Heart left ventricle (tissue), 16 donors: ENCODE measurements around the gene NIPAL4. TPM values are rescaled to one million over a fixed set of nuclear protein-coding genes. Genes with fewer than 3 reads are reported as not detected.
A peak's percentile ranks its signal among the peaks of the same experiment; 100 is the strongest.

Experiments used
- ATAC-seq, 4 donors: fragments of 200-7000 bp; cut with Tn5 transposase; one replicate each; pipeline ENCODE4 v1.9.1; 2020 to 2022; ENCODE audit warnings: moderate library complexity in 4 of 4, mild to moderate bottlenecking in 3 of 4, moderate number of reproducible peaks in 1 of 4
- DNase-seq, 5 donors: peaks; one replicate each; pipeline ENCODE4 v3.0.0-alpha.2; 2020
- H3K27ac ChIP-seq, 12 donors: fragments of 200-600 bp; sonication (generic) in 4 of 12; one replicate each; pipeline versions ENCODE4 v1.5.0 to v1.8.0; 2016 to 2022; ENCODE audit warnings: mild to moderate bottlenecking in 2 of 12
- H3K27me3 ChIP-seq, 9 donors: fragments of 200-600 bp; sonication (generic) in 2 of 9; one replicate each; pipeline versions ENCODE4 v1.5.1 to v1.8.0; 2016 to 2022; ENCODE audit warnings: mild to moderate bottlenecking in 3 of 9
- H3K36me3 ChIP-seq, 9 donors: fragments of 200-600 bp; sonication (generic) in 2 of 9; one replicate each; pipeline versions ENCODE4 v1.5.0 to v1.8.0; 2018 to 2022; ENCODE audit warnings: mild to moderate bottlenecking in 2 of 9
- H3K4me1 ChIP-seq, 12 donors: fragments of 200-600 bp; sonication (generic) in 4 of 12; one replicate each; pipeline versions ENCODE4 v1.5.0 to v1.8.0; 2016 to 2022; ENCODE audit warnings: mild to moderate bottlenecking in 3 of 12
- H3K4me3 ChIP-seq, 12 donors: fragments of 200-600 bp; sonication (generic) in 4 of 12; one replicate each; pipeline versions ENCODE4 v1.5.0 to v1.8.0; 2017 to 2022; ENCODE audit warnings: mild to moderate bottlenecking in 9 of 12, moderate library complexity in 4 of 12
- H3K9me3 ChIP-seq, 12 donors: fragments of 200-600 bp; sonication (generic) in 4 of 12; one replicate each; pipeline versions ENCODE4 v1.5.0 to v1.8.0; 2016 to 2022; ENCODE audit warnings: mild to moderate bottlenecking in 1 of 12
- POLR2A ChIP-seq, 2 donors: fragments of 450-650 bp; IDR thresholded peaks; one replicate each; pipeline ENCODE4 v1.6.1; 2017; ENCODE audit warnings: antibody characterized with exemption in 2 of 2, mild to moderate bottlenecking in 2 of 2, moderate library complexity in 2 of 2
- WGBS, 4 donors: extraction: QIAGEN DNeasy Blood & Tissue Kit in 2 of 4; methylation state at CpG; one replicate each; pipeline versions ENCODE4 v1.1.5 to v1.1.7; 2013 to 2018; 5-methylcytosine and 5-hydroxymethylcytosine counted together
- intact Hi-C, 10 donors: fragments of 100-400 bp; cut with DNase I; formaldehyde crosslinking; loops; one replicate each; pipeline versions ENCODE4 v1.11.1 to v1.14.2; 2022
- polyA plus RNA-seq, 2 donors: library from polyadenylated mRNA; stranded (reverse); fragments of 200-250 nt; gene quantifications; one replicate each; pipeline ENCODE4 v1.2.3, GENCODE V29; 2013
- total RNA-seq, 9 donors: library from RNA; depleted of rRNA in 2 of 9; stranded (reverse); fragments of >200 nt in 2 of 9; fragmentation: NEBNext Ultra II Directional in 3 of 9; extraction: Animal tissue kit (Norgen Biotek cat#: 25700) in 3 of 9; gene quantifications; one replicate each; pipeline versions ENCODE4 v1.1.0 to v1.2.4, GENCODE V29; 2016 to 2023
- TF ChIP-seq, protein P1 (sequence below), 12 donors: fragments of 200-600 bp; sonication (generic) in 4 of 12; IDR thresholded peaks; one replicate each; pipeline versions ENCODE4 v1.5.0 to v1.8.0; 2018 to 2022; ENCODE audit warnings: antibody characterized with exemption in 12 of 12, mild to moderate bottlenecking in 5 of 12
- donor health status: ischemic (EF 13 %, LVEDD 7.1; RV severe dilation, severe dysfunction).
- donor health status: healthy with polysubstance abuse.
- donor health status: DM: no; HTN: yes; CAD: no.
- donor health status: DM: no; HTN: no; CAD: no.
- donor health status: ischemic (EF 25% LVEDD 6.9; RV normal size, moderate dysfunction).
- donor health status: ischemic (EF 25% LVEDD 5.7; RV mildly dilated, moderate dysfunction).
- donor health status: healthy.
- donor health status: DM: yes; HTN: yes; CAD: no.
- donor health status: ischemic (EF 35%, LVEDD 5.7; RV mildly dilated, moderate dysfunction).
- donor health status: nonischemic (EF 11% LVEDD 7.7; RV severe dilation, severe dysfunction).
- donor health status: DM: yes; HTN: yes; CAD: no.
- donor health status: PGD.
- donor health status: ischemic (EF 29% LVEDD 5.4; RV normal size, mild dysfunction).
- donor health status: nonischemic (EF 23%, LVEDD 6.1; RV moderate dilation, normal function).

The NIPAL4 gene
- total and polyA plus RNA-seq, 11 donors: 0.07 to 0.68 (median 0.22) TPM; not detected in 7

DNA sequence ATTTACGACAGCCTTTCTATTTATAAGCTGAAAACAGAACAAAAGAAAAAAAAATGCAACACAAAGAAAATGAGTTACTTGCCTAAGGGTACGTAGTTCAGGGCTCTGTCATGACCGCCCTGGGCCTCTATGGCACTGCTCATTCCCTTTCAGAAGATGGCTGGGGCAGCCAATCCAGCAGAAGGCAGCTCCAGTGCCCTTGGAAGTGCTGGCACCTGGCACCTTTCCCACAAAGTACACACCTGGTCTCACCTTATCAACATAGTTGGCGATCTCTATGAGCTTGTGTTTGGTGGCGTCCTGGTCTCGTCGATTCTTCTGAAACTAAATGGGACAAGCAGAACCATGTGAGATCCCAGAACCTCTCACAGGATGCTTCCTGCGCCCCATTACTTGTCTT, 53.2 kb downstream of the NIPAL4 start:
- H3K36me3 ChIP-seq: peaks cover 0 to 69% (median 32%) of the 10 kb centered on the region in 9 donors
- intact Hi-C loops: loop anchor here in 8 of 10 donors (2.0 to 10.0 kb wide), 6 partner anchors 49 to 62 kb away; partner anchors contain the start of gene ADAM19 (in 2 of the 8)
- 94 to 96% (median 95%) methylated on average over 8 of the region's 8 CpGs for WGBS, 4 donors
- ATAC-seq: no peak
- DNase-seq: no peak
- TF ChIP-seq, protein P1, sequence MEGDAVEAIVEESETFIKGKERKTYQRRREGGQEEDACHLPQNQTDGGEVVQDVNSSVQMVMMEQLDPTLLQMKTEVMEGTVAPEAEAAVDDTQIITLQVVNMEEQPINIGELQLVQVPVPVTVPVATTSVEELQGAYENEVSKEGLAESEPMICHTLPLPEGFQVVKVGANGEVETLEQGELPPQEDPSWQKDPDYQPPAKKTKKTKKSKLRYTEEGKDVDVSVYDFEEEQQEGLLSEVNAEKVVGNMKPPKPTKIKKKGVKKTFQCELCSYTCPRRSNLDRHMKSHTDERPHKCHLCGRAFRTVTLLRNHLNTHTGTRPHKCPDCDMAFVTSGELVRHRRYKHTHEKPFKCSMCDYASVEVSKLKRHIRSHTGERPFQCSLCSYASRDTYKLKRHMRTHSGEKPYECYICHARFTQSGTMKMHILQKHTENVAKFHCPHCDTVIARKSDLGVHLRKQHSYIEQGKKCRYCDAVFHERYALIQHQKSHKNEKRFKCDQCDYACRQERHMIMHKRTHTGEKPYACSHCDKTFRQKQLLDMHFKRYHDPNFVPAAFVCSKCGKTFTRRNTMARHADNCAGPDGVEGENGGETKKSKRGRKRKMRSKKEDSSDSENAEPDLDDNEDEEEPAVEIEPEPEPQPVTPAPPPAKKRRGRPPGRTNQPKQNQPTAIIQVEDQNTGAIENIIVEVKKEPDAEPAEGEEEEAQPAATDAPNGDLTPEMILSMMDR (IDR thresholded peaks at IDR 0.05): no peak
- TF ChIP-seq POLR2A (IDR thresholded peaks at IDR 0.05): no peak
- H3K27ac ChIP-seq: peak overlapping the region in 1 of 12 donors; percentile 49
- H3K4me3 ChIP-seq: no peak overlapping the region
- peaks cover 0 to 51% (median 35%) of the 10 kb centered on the region in 12 donors for H3K4me1 ChIP-seq
- H3K9me3 ChIP-seq: no peaks in the 10 kb centered on the region
- H3K27me3 ChIP-seq: no peaks in the 10 kb centered on the region

DNA sequence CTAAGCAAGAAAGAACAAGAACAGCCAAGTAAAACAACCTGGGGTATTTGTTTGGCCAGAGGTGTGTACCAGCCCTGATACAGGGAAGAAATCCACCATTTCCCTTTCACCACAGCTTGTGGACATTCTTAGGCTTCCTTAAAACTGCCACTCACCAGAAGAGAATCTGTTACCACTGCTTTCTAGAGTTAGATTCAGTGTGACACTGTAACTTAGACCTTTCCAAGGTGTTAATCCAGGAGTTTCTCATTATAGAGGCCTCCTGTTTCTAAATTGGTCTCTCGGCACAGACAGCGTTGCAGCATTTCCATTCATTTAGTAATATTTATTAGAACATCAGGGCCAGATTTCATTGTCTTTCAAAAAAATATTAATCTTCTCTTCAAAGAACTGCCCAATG, 55.0 kb downstream of the NIPAL4 start:
- Histone ChIP-seq H3K36me3 (peaks cover 0 to 69% (median 37%) of the 10 kb centered on the region in 9 donors), H3K4me3 (no peak overlapping the region), H3K9me3 (no peaks in the 10 kb centered on the region), H3K27ac (peak overlapping the region in 2 of 12 donors; percentile 3 to 72), H3K27me3 (no peaks in the 10 kb centered on the region), H3K4me1 (peaks cover 0 to 51% (median 35%) of the 10 kb centered on the region in 12 donors)
- 91 to 96% (median 94%) methylated on average over 2 of the region's 2 CpGs for WGBS, 4 donors
- intact Hi-C loops: loop anchor here in 7 of 10 donors (5.0 to 10.0 kb wide), 5 partner anchors 47 to 62 kb away; partner anchors contain the start of gene ADAM19 (in 2 of the 7)
- DNase-seq (no peak), ATAC-seq (no peak)
- no peak for TF ChIP-seq POLR2A (IDR thresholded peaks at IDR 0.05)
- TF ChIP-seq, protein P1 (IDR thresholded peaks at IDR 0.05): no peak

GRCh38 chr5:157516006-157516405, 56.0 kb downstream of the NIPAL4 start:
- Histone ChIP-seq H3K27ac (peak overlapping the region in 10 of 12 donors; percentile 4 to 81 (median 66)), H3K36me3 (peaks cover 0 to 61% (median 37%) of the 10 kb centered on the region in 9 donors), H3K4me1 (peaks cover 0 to 53% (median 35%) of the 10 kb centered on the region in 12 donors), H3K4me3 (no peak overlapping the region), H3K27me3 (no peaks in the 10 kb centered on the region), H3K9me3 (no peaks in the 10 kb centered on the region)
- intact Hi-C loops: loop anchor here in 2 of 10 donors (5.0 to 10.0 kb wide), 2 partner anchors 59 to 61 kb away; partner anchors contain the start of gene ADAM19 (in 2 of the 2)
- ATAC-seq: peak in 1 of 4 donors; percentile 54
- no peak for DNase-seq
- TF ChIP-seq, protein P1 (IDR thresholded peaks at IDR 0.05): no peak
- no peak for TF ChIP-seq POLR2A (IDR thresholded peaks at IDR 0.05)
- 63 to 84% (median 73%) methylated on average over 3 of the region's 3 CpGs for WGBS, 4 donors

DNA sequence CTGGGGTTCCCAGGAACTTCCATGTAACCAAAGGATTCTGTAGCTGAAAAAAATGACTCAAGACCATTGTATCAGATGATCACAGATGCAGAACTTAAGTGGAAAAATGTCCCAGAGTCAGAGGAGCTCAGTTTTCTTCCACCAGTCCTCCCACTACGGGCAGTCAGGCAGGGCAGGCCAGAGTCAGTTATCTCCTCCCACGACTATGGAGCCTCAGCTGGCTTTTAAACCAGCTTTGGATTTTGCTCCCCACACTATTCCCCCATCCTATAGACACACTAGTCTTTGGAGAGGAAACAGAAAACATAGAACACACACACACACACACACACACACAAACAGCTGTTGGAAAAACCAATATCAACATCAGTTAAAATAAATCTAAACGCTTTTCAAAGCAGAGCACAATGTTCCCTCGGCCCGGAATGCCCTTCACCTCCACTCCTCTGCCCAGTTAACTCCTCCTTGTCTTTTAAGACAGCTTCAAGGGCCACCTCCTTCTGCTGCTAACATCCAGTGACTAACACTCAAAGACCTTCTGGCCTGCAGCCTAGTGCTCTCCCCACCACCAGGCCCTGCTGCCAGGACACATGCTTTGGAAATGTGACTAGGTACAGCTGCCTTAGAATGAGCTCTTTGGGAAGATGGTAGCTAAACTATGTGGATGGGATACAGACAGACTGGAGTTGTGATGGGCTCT, 56.8 kb downstream of the NIPAL4 start:
- no peaks in the 10 kb centered on the region for H3K27me3 ChIP-seq
- ATAC-seq (peak; percentile 34 to 85 (median 85)), DNase-seq (peak in 4 of 5 donors; percentile 49 to 90 (median 74))
- TF ChIP-seq POLR2A (IDR thresholded peaks at IDR 0.05): no peak
- TF ChIP-seq, protein P1 (IDR thresholded peaks at IDR 0.05): no peak
- H3K27ac ChIP-seq: peak overlapping the region in 11 of 12 donors; percentile 4 to 81 (median 66)
- no peak overlapping the region for H3K4me3 ChIP-seq
- 32 to 52% (median 41%) methylated on average over 5 of the region's 5 CpGs for WGBS, 4 donors
- no peaks in the 10 kb centered on the region for H3K9me3 ChIP-seq
- H3K4me1 ChIP-seq: peaks cover 0 to 53% (median 35%) of the 10 kb centered on the region in 12 donors
- H3K36me3 ChIP-seq: peaks cover 0 to 61% (median 37%) of the 10 kb centered on the region in 9 donors
- intact Hi-C loops: loop anchor here in 2 of 10 donors (5.0 to 10.0 kb wide), 2 partner anchors 58 to 61 kb away; partner anchors contain the start of gene ADAM19 (in 2 of the 2)
